ENCODE results near the gene PRPH2. TPM values are rescaled to one million over a fixed set of nuclear protein-coding genes. Genes with fewer than 3 reads are reported as not detected.

PRPH2 gene
- polyA plus RNA-seq, 1 experiment = 0.97 TPM

DNA sequence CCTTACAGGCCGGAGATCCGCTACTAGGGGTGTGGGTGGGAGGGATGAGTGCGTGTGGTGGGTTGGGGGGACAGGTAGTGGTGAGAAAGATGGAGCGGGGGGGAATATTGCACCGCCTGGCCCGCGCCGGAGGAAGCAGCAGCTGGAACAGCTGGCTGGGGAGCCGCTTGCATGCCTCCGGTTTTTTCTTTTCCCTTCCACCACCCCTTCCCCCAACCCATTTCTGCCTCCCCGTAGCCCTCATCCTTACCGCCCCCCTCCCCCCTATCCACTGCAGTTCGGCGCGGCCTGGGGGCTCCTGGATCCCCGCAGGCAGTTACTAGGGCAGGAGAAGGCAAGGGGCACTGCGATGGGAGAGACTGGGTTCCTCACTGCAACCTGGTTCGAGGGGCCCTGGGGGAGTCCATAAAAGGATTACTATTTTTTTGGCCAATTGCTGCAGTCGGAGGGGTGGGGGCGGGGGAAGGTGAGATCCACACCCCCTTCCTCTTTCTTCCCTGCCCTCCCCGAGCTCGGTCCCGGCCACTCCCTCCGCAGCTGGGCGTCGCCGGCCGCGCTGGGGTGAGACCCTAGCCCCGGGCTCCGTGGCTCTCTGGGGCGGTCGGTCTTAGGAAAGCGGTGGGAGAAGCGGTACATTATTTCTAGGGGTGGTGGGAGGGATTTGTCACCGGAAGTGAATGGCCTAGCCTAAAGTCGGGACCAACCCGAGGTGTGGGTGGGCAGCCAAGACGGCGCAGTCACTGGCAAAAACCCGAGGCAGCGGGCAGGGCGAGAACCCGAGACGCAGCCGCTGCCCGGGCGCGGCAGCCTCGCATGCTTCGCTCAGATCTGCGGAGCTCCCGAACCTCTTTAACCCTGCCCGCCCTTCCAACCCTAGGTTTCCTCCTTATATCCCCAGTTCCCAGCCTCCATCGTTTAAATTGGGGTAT is 24.3 kb upstream of the PRPH2 start:
- no peak for TF ChIP-seq CTCF (IDR thresholded peaks at IDR 0.05; ENCODE audit: low read depth, low read length)
- peak overlapping the region; percentile 74 for H3K4me3 ChIP-seq (ENCODE audit: low read depth, low read length)
- H3K9me3 ChIP-seq (ENCODE audit: control insufficient read depth, insufficient read depth, low read length) = no peaks in the 10 kb centered on the region; the same call in 1 of the 2 replicates
- DNase-seq (ENCODE audit: low read depth, low spot score) = peak; percentile 83
- ChIA-PET POLR2A (interaction anchor here (0.5 to 5.0 kb wide), 29 partner anchors 8 to 238 kb away, joined by 3 to 135 read pairs (median 4); partner anchors contain the start of genes BICRAL, PPP2R5D and RPL7L1), CTCF (interaction anchor here (0.6 to 1.1 kb wide), 4 partner anchors 20 to 152 kb away, joined by 3 to 9 read pairs (median 4); no protein-coding TSS in a partner anchor)
- H3K27ac ChIP-seq (ENCODE audit: low read depth, low read length) = peak overlapping the region; percentile 97
- no peaks in the 10 kb centered on the region for H3K27me3 ChIP-seq (ENCODE audit: control insufficient read depth, insufficient read depth, low read length)

DNA sequence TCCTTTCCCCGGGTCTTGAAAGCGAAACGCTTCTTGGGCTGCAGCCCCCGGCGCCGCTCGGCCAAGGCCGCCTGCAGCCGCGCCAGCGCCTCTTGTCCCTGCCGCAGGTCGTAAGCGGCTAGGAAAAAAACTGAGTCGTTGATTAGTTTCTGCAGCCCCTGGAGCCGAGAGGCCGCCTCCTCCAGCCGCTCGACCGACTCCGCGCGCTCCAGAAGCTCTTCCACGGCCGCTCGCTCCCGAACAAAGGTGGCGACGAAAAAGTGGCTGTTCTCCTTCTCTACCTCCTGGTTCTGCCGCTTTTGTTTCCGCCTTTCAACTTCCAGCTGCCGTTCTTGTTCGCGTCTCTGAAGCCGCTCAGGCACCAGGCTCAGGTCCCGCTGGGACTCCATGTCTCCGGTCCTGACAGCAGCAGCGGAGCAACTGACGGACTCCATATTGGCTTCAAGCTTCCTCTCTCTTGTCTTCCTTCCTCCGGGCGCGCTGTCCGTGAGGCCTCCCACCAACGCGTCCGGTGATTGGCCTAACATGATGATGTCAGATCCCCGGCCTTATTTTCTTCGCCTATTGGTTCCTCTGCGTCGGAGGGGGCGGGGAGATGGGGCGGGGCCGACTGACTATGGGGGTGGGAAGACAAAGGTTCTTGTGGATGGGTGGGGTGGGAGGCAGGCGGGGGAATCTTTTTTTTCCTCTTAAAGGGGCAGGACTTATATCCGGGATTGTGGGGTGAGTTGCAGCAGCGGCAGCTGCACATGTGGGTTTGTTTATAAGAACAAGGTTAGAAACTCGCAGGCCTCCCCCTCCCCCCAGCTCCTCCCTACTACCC is 23.5 kb upstream of the PRPH2 start, which contains the start of gene TBCC:
TBCC (minus strand) TSS at position 464 of the 823 bp plus-strand sequence; CDS start at position 434, 30 bp downstream.
- peak; percentile 98 for DNase-seq (ENCODE audit: low read depth, low spot score)
- Histone ChIP-seq H3K27ac (ENCODE audit: low read depth, low read length) (peak within 1 kb of the TSS; percentile 97), H3K27me3 (ENCODE audit: control insufficient read depth, insufficient read depth, low read length) (no peaks in the 10 kb centered on the region), H3K4me3 (ENCODE audit: low read depth, low read length) (peak within 1 kb of the TSS; percentile 99), H3K9me3 (ENCODE audit: control insufficient read depth, insufficient read depth, low read length) (no peaks in the 10 kb centered on the region; the same call in 1 of the 2 replicates)
- CTCF ChIA-PET = interaction anchor here (0.6 to 1.1 kb wide), 4 partner anchors 20 to 153 kb away, joined by 3 to 9 read pairs (median 4); no protein-coding TSS in a partner anchor
- POLR2A ChIA-PET = interaction anchor here (0.5 to 5.0 kb wide), 26 partner anchors 9 to 964 kb away, joined by 3 to 135 read pairs (median 4); partner anchors contain the start of genes BICRAL, PPP2R5D and RPL7L1
- no peak for TF ChIP-seq CTCF (IDR thresholded peaks at IDR 0.05; ENCODE audit: low read depth, low read length)

DNA sequence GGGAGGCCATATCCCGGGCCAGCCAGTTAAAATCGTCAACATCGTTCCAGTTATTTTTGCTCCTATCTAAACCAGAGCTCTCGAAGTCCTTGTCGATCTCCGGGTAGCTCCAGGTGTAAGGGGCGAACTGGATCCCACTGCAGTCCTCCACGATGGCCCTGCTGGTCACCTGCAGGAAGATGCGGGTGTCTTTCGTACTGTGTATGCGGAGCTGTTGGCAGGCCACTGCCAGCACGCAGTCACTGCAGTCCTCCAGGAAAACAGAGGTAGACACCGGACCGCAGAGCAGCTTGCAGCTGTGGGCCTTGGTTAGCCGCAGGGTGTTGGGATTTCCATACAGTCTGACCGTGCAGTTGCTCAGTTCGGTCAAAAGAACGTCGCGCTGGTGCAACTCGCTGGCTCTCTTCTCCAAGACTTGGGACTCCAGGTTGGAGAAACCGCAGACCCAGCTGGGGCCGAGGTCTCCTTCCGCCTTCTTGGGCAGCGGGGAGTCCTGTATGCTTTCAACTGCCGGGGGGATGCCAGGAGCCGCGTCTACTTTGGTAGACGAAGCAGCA is 22.8 kb upstream of the PRPH2 start:
- peak overlapping the region; percentile 99 for H3K4me3 ChIP-seq (ENCODE audit: low read depth, low read length)
- no peaks in the 10 kb centered on the region for H3K27me3 ChIP-seq (ENCODE audit: control insufficient read depth, insufficient read depth, low read length)
- ChIA-PET POLR2A (interaction anchor here (0.6 to 5.0 kb wide), 15 partner anchors 10 to 785 kb away, joined by 3 to 135 read pairs (median 6); partner anchors contain the start of genes BICRAL, PPP2R5D and RPL7L1), CTCF (interaction anchor here (1.1 kb wide), 1 partner anchor 20 kb away, joined by 9 read pairs; no protein-coding TSS in a partner anchor)
- no peaks in the 10 kb centered on the region; the same call in 1 of the 2 replicates for H3K9me3 ChIP-seq (ENCODE audit: control insufficient read depth, insufficient read depth, low read length)
- TF ChIP-seq CTCF (IDR thresholded peaks at IDR 0.05; ENCODE audit: low read depth, low read length) = no peak
- H3K27ac ChIP-seq (ENCODE audit: low read depth, low read length) = peak overlapping the region; percentile 70
- DNase-seq (ENCODE audit: low read depth, low spot score) = no peak

DNA sequence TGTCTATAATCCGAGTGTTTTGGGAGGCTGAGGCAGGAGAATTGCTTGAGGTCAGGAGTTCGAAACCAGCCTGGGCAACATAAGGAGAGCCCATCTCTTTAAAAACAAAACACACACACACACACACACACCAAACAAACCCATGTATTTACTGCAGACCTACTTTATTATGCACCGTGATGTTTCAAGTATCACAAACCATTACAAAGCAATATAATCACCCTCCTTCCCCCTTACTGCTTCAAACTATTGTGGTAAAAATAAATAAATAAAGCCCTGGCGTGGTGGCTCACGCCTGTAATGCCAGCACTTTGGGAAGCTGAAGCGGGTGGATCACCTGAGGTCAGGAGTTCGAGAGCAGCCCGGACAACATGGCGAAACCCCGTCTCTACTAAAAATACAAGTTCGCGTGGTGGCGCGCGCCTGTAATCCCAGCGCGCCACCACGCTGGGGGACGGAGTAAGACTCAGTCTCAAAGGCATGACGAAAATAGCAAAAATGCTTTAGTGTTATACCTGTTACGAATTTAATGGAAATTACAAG is 22.0 kb upstream of the PRPH2 start:
- Histone ChIP-seq H3K27me3 (ENCODE audit: control insufficient read depth, insufficient read depth, low read length) (no peaks in the 10 kb centered on the region), H3K27ac (ENCODE audit: low read depth, low read length) (no peak overlapping the region), H3K4me3 (ENCODE audit: low read depth, low read length) (peak overlapping the region; percentile 99), H3K9me3 (ENCODE audit: control insufficient read depth, insufficient read depth, low read length) (no peaks in the 10 kb centered on the region; the same call in 1 of the 2 replicates)
- CTCF ChIA-PET = interaction anchor here (0.7 kb wide), 1 partner anchor 134 kb away, joined by 3 read pairs; no protein-coding TSS in a partner anchor
- TF ChIP-seq CTCF (IDR thresholded peaks at IDR 0.05; ENCODE audit: low read depth, low read length) = no peak
- POLR2A ChIA-PET = interaction anchor here (0.6 to 5.0 kb wide), 6 partner anchors 16 to 786 kb away, joined by 3 to 135 read pairs (median 6); partner anchors contain the start of genes BICRAL and RPL7L1
- no peak for DNase-seq (ENCODE audit: low read depth, low spot score)

All from AG04450 (cell line).